Measurements from ENCODE around the gene C1QTNF4. TPM values are rescaled to one million over a fixed set of nuclear protein-coding genes. Genes with fewer than 3 reads are reported as not detected.
A peak's percentile ranks its signal among the peaks of the same experiment; 100 is the strongest.

C1QTNF4 gene
- total and polyA plus RNA-seq, 2 of the 13 experiments (the other 11 are each of a cell fraction or from before 2014, with no cell fraction given) = not detected

- Histone ChIP-seq H3K79me2 (ENCODE audit: insufficient read depth, low read length) (peaks cover 24% of the 10 kb centered on the region), H3K9ac (ENCODE audit: insufficient read depth, low read depth, low read length) (no peak overlapping the region), H2AFZ (ENCODE audit: low read length) (no peak overlapping the region), H4K20me1 (ENCODE audit: insufficient read depth, low read length) (no peaks in the 10 kb centered on the region), H3K27ac (ENCODE audit: extremely low read length, insufficient read depth, low read length) (no peak overlapping the region), H3K27me3 (ENCODE audit: control insufficient read depth in 1 of 2, insufficient read depth in 2 of 2, low read length in 2 of 2) (no peaks in the 10 kb centered on the region), H3K9me3 (ENCODE audit: low read length) (no peaks in the 10 kb centered on the region), H3K36me3 (replicated peaks in 1 of 2; ENCODE audit: control insufficient read depth in 1 of 2, insufficient read depth in 2 of 2, low read length in 2 of 2) (peaks cover 12 to 47% of the 10 kb centered on the region in 2 experiments), H3K4me3 (replicated peaks in 1 of 3; ENCODE audit: insufficient read depth in 1 of 3, low read depth in 2 of 3, low read length in 3 of 3) (no peak overlapping the region), H3K4me1 (ENCODE audit: insufficient read depth, low read length) (peaks cover 8% of the 10 kb centered on the region), H3K4me2 (ENCODE audit: low read depth, low read length) (no peak overlapping the region)
- 100% methylated on average over 1 of the region's 1 CpG for WGBS (ENCODE audit: low lambda C conversion rate)
- TSS peak; percentile 34 for BruUV-seq (replicated peaks)
- no peak for ATAC-seq
- POLR2A ChIA-PET = no interaction called here
- in situ Hi-C loops (cut with HindIII; ENCODE audit: extremely low pct_ligation_motif_present, low pct_unique_long_range_greater_than_20kb) (no loop called here), intact Hi-C loops (cut with micrococcal nuclease; ENCODE audit: unreplicated experiment) (no loop called here)
- no peak for FAIRE-seq
- DNase-seq (ENCODE audit: low spot score) = no peak
- TF ChIP-seq ADNP (CRISPR knock-in tag; IDR thresholded peaks at IDR 0.05) (no peak), ZNF549 (CRISPR knock-in tag; IDR thresholded peaks at IDR 0.05) (no peak), PRMT3 (CRISPR knock-in tag; IDR thresholded peaks at IDR 0.05; ENCODE audit: borderline replicate concordance, low read depth) (no peak), ARHGAP35 (CRISPR knock-in tag; IDR thresholded peaks at IDR 0.05; ENCODE audit: borderline replicate concordance) (no peak), PAWR (CRISPR knock-in tag; IDR thresholded peaks at IDR 0.05; ENCODE audit: borderline replicate concordance) (no peak), ONECUT2 (CRISPR knock-in tag; IDR thresholded peaks at IDR 0.05) (no peak), ZNF547 (CRISPR knock-in tag; IDR thresholded peaks at IDR 0.05) (no peak), SIX1 (CRISPR knock-in tag; IDR thresholded peaks at IDR 0.05; ENCODE audit: borderline replicate concordance) (no peak), ZNF564 (CRISPR knock-in tag; IDR thresholded peaks at IDR 0.05) (no peak), ATAD3A (CRISPR knock-in tag; IDR thresholded peaks at IDR 0.05) (no peak)
- CTCF ChIA-PET (ENCODE audit: low intra/inter-chr PET ratio, low total read pairs) = no interaction called here
These were observed 22.3 kb downstream of the C1QTNF4 start for GRCh38 chr11:47571895-47572294.

- no peak for ATAC-seq
- no peak for DNase-seq (ENCODE audit: low spot score)
- FAIRE-seq = no peak
- WGBS (ENCODE audit: low lambda C conversion rate) = over 99% methylated on average over 4 of the region's 4 CpGs
- CTCF ChIA-PET (ENCODE audit: low intra/inter-chr PET ratio, low total read pairs) = no interaction called here
- Histone ChIP-seq H3K36me3 (replicated peaks in 1 of 2; ENCODE audit: control insufficient read depth in 1 of 2, insufficient read depth in 2 of 2, low read length in 2 of 2) (peaks cover 12 to 47% of the 10 kb centered on the region in 2 experiments), H3K27ac (ENCODE audit: extremely low read length, insufficient read depth, low read length) (no peak overlapping the region), H4K20me1 (ENCODE audit: insufficient read depth, low read length) (no peaks in the 10 kb centered on the region), H3K4me2 (ENCODE audit: low read depth, low read length) (no peak overlapping the region), H3K4me3 (replicated peaks in 1 of 3; ENCODE audit: insufficient read depth in 1 of 3, low read depth in 2 of 3, low read length in 3 of 3) (no peak overlapping the region), H3K27me3 (ENCODE audit: control insufficient read depth in 1 of 2, insufficient read depth in 2 of 2, low read length in 2 of 2) (no peaks in the 10 kb centered on the region), H3K9me3 (ENCODE audit: low read length) (no peaks in the 10 kb centered on the region), H3K4me1 (ENCODE audit: insufficient read depth, low read length) (peaks cover 14% of the 10 kb centered on the region), H3K9ac (ENCODE audit: insufficient read depth, low read depth, low read length) (no peak overlapping the region), H2AFZ (ENCODE audit: low read length) (no peak overlapping the region), H3K79me2 (ENCODE audit: insufficient read depth, low read length) (peaks cover 29% of the 10 kb centered on the region)
- no TSS peak for BruUV-seq (replicated peaks)
- in situ Hi-C loops (cut with HindIII; ENCODE audit: extremely low pct_ligation_motif_present, low pct_unique_long_range_greater_than_20kb) = no loop called here
- POLR2A ChIA-PET = no interaction called here
- intact Hi-C loops (cut with micrococcal nuclease; ENCODE audit: unreplicated experiment) = no loop called here
- no peak for TF ChIP-seq REL (CRISPR knock-in tag; conservative IDR thresholded peaks at IDR 0.05)
- TF ChIP-seq FOXM1 (CRISPR knock-in tag; IDR thresholded peaks at IDR 0.05) = no peak
- TF ChIP-seq ZNF572 (CRISPR knock-in tag; IDR thresholded peaks at IDR 0.05) = no peak
- TF ChIP-seq ARNT2 (CRISPR knock-in tag; IDR thresholded peaks at IDR 0.05; ENCODE audit: low read depth) = no peak
- TF ChIP-seq MXD1 (CRISPR knock-in tag; IDR thresholded peaks at IDR 0.05) = no peak
- TF ChIP-seq ZFY (CRISPR knock-in tag; IDR thresholded peaks at IDR 0.05) = no peak
- TF ChIP-seq ZNF570 (CRISPR knock-in tag; IDR thresholded peaks at IDR 0.05; ENCODE audit: borderline replicate concordance) = no peak
- TF ChIP-seq KLF13 (CRISPR knock-in tag; IDR thresholded peaks at IDR 0.05) = no peak
- no peak for TF ChIP-seq ZNF512 (CRISPR knock-in tag; IDR thresholded peaks at IDR 0.05)
These were observed 22.9 kb downstream of the C1QTNF4 start for GRCh38 chr11:47571357-47571729.
